Coronary artery (tissue), 2 donors: ENCODE data around the gene TTC23.

Experiments used
- DNase-seq: peaks from one replicate; pipeline ENCODE4 v3.0.0-alpha.2; 2017; ENCODE audit warnings: low spot score
- H3K27ac ChIP-seq, 2 donors: fragments of 200-600 bp; sonication (generic); one replicate each; pipeline ENCODE4 v1.5.1; 2016 to 2019
- H3K4me3 ChIP-seq: fragments of 200-600 bp; sonication (generic); 2 replicates; pipeline ENCODE4 v1.5.1; 2016; ENCODE audit warnings: mild to moderate bottlenecking, moderate library complexity
- TF ChIP-seq, protein P1 (sequence below): fragments of 200-600 bp; sonication (generic); IDR thresholded peaks from one replicate; pipeline ENCODE4 v1.5.1; 2019; ENCODE audit warnings: antibody characterized with exemption

Gene TTC23

DNA sequence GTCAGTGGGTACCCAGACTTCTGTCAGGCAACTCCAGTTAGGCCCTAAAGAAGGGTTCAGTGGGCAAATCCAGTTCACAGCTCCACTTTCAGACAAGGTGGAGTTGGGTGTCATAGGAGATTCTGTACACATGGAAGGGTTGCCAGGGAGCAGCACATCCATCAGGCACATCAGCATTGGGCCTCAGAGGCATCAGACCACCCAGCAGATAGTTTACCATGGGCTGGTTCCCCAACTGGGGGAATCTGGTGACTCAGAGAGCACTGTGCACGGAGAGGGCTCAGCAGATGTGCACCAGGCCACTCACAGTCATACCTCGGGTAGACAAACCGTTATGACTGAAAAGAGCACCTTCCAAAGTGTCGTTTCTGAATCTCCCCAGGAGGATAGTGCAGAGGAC lies 117.3 kb downstream of the TTC23 start:
- Histone ChIP-seq H3K27ac (no peak overlapping the region), H3K4me3 (no peak overlapping the region)
- no peak for DNase-seq
- TF ChIP-seq, protein P1, sequence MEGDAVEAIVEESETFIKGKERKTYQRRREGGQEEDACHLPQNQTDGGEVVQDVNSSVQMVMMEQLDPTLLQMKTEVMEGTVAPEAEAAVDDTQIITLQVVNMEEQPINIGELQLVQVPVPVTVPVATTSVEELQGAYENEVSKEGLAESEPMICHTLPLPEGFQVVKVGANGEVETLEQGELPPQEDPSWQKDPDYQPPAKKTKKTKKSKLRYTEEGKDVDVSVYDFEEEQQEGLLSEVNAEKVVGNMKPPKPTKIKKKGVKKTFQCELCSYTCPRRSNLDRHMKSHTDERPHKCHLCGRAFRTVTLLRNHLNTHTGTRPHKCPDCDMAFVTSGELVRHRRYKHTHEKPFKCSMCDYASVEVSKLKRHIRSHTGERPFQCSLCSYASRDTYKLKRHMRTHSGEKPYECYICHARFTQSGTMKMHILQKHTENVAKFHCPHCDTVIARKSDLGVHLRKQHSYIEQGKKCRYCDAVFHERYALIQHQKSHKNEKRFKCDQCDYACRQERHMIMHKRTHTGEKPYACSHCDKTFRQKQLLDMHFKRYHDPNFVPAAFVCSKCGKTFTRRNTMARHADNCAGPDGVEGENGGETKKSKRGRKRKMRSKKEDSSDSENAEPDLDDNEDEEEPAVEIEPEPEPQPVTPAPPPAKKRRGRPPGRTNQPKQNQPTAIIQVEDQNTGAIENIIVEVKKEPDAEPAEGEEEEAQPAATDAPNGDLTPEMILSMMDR: no peak

DNA sequence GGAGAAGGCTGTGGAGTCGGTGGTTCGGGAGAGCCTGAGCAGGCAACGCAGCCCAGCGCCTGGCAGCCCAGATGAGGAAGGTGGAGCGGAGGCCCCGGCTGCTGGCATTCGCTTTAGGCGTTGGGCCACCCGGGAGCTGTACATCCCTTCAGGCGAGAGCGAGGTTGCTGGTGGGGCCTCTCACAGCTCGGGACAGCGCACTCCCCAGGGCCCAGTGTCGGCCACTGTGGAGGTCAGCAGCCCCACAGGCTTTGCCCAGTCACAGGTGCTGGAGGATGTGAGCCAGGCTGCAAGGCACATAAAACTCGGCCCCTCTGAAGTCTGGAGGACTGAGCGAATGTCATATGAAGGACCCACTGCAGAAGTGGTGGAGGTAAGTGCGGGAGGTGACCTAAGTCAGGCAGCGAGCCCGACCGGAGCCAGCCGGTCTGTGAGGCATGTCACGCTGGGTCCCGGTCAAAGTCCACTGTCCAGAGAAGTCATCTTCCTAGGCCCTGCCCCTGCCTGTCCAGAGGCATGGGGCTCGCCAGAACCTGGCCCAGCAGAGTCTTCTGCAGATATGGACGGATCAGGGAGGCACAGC lies 117.8 kb downstream of the TTC23 start:
- H3K27ac ChIP-seq: no peak overlapping the region
- DNase-seq: no peak
- TF ChIP-seq, protein P1: no peak
- no peak overlapping the region for H3K4me3 ChIP-seq

DNA sequence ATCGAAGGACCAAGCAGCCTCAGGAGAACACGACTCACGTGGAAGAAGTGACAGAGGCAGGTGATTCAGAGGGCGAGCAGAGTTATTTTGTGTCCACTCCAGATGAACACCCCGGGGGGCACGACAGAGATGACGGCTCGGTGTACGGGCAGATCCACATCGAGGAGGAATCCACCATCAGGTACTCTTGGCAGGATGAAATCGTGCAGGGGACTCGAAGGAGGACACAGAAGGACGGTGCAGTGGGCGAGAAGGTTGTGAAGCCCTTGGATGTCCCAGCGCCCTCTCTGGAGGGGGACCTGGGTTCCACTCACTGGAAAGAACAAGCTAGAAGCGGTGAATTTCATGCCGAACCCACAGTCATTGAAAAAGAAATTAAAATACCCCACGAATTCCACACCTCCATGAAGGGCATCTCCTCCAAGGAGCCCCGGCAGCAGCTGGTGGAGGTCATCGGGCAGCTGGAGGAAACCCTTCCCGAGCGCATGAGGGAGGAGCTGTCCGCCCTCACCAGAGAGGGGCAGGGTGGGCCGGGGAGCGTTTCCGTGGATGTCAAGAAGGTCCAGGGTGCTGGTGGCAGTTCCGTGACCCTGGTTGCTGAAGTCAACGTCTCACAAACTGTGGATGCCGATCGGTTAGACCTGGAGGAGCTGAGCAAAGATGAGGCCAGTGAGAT lies 118.5 kb downstream of the TTC23 start:
- no peak overlapping the region for H3K27ac ChIP-seq

DNA sequence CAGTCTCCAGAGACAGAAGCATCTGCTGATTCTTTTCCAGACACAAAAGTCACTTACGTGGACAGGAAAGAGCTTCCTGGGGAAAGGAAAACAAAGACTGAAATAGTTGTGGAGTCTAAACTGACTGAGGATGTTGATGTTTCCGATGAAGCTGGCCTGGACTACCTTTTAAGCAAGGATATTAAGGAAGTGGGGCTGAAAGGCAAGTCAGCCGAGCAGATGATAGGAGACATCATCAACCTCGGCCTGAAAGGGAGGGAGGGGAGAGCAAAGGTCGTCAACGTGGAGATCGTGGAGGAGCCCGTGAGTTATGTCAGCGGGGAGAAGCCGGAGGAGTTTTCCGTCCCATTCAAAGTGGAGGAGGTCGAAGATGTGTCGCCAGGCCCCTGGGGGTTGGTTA lies 119.1 kb downstream of the TTC23 start:
- no peak overlapping the region for H3K27ac ChIP-seq
- no peak for DNase-seq
- TF ChIP-seq, protein P1: no peak
- no peak overlapping the region for H3K4me3 ChIP-seq

More for the DNA sequence above, 118.5 kb downstream of the TTC23 start:
- DNase-seq: peak; percentile 60
- H3K4me3 ChIP-seq: no peak overlapping the region
- TF ChIP-seq, protein P1: no peak

DNA sequence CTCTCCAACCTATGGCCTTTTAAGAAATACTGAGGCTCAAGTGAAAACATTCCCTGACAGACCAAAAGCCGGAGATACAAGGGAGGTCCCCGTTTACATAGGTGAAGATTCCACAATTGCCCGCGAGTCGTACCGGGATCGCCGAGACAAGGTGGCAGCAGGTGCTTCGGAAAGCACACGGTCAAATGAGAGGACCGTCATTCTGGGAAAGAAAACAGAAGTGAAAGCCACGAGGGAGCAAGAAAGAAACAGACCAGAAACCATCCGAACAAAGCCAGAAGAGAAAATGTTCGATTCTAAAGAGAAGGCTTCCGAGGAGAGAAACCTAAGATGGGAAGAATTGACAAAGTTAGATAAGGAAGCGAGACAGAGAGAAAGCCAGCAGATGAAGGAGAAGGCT lies 119.7 kb downstream of the TTC23 start:
- TF ChIP-seq, protein P1: no peak
- H3K27ac ChIP-seq: no peak overlapping the region
- no peak for DNase-seq
- no peak overlapping the region for H3K4me3 ChIP-seq

DNA sequence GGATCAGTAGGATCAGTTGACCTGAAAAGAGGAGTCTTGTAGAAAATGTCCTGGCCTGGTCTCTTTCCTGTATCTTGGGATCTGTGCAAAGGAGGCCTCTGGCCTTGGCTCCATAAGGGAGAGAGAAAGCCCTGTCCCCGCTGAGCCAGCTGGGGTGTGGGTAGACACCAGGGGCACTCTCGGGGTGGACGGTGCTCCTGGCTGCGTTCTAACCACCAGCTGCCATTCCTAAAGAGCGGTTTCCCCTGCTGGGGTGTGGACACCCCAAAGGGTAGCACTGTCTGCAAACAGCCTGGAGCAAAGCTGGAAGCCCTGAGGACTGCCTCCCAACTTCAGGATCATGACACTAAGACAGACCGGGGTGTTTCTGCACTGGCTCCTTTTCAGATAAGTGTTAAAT lies 121.0 kb downstream of the TTC23 start:
- Histone ChIP-seq H3K27ac (no peak overlapping the region), H3K4me3 (no peak overlapping the region)
- TF ChIP-seq, protein P1: no peak
- peak; percentile 65 for DNase-seq

DNA sequence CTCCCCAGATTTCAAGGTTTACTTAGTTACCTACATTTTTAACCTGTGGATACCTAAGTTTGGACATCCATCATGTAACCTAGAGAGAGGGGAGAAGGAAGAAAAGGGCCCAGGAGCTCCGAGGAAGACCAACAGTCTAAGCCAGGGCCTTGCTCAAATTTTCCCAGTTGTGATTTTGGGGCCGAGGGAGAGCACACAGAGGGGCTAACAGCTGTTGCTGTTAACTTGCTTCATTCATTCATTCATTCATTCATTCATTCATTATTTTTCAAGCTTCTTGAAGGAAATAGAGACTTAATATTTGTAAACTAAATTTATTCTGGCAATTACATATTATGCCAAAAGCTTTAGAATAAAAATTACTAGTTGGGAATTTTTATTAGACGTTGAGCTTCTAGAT lies 121.6 kb downstream of the TTC23 start:
- Histone ChIP-seq H3K27ac (no peak overlapping the region), H3K4me3 (no peak overlapping the region)
- DNase-seq: no peak
- TF ChIP-seq, protein P1: no peak
